ENCODE data around the gene ADCY3.

DNA sequence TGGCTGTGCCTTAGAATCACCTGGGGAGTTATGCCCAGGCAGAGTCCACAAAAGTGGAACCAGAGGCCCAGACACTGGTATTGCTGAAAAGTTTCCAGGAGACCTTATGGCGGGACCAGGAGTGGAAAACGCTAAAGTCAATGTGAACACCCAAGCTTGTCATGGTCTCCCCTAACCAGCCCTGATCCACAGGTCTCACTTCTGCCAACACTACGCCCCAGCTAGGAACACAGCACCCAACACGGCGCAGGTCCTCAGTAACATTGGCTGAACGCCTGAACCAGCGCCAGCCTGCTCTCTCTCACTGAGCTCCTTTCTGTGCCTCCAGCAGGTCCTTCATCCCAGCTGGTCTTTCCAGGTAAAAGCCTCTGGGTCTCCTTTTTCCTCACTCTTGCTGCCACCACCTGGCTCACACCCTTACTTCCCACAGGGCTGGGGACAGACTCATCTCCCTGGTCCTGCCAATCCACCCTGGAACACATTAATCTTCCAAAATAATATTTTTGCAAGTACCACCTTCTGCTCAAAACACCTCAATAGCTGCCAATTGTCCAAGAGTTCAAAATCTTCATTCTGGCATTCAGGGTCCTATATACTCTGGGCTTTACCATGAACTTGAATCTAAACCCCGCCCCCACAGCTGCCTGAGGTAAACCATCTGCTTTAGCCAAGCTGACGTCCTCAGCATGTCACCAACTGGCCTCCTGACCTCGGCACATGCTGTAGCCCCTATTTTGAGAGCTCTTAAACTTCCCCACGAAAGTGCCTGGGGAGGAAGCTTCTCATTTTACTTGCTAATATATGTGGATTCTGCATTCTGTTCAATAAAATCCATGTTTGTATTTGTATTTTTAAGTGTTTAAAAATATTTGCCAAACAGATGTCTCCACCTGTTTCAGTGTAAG is 34.6 kb downstream of the ADCY3 start:
- TF ChIP-seq, protein P1, sequence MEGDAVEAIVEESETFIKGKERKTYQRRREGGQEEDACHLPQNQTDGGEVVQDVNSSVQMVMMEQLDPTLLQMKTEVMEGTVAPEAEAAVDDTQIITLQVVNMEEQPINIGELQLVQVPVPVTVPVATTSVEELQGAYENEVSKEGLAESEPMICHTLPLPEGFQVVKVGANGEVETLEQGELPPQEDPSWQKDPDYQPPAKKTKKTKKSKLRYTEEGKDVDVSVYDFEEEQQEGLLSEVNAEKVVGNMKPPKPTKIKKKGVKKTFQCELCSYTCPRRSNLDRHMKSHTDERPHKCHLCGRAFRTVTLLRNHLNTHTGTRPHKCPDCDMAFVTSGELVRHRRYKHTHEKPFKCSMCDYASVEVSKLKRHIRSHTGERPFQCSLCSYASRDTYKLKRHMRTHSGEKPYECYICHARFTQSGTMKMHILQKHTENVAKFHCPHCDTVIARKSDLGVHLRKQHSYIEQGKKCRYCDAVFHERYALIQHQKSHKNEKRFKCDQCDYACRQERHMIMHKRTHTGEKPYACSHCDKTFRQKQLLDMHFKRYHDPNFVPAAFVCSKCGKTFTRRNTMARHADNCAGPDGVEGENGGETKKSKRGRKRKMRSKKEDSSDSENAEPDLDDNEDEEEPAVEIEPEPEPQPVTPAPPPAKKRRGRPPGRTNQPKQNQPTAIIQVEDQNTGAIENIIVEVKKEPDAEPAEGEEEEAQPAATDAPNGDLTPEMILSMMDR (IDR thresholded peaks at IDR 0.05), result no peak
- no peak for TF ChIP-seq POLR2A (IDR thresholded peaks at IDR 0.05)
- no peak for TF ChIP-seq EP300 (IDR thresholded peaks at IDR 0.05)
